GM12873 (cell line): Measurements from ENCODE around the gene EPS8L3.

ENCODE experiments used
- CTCF ChIP-seq: IDR thresholded peaks from 2 replicates; pipeline ENCODE4 v1.5.1; 2012; ENCODE audit warnings: low read depth, mild to moderate bottlenecking, moderate library complexity, low read length, control low read depth; ENCODE audit not compliant: insufficient read depth; ENCODE audit errors: missing control alignments

Gene EPS8L3

GRCh38 chr1:109787211-109787844 lies 23.6 kb upstream of the EPS8L3 start:
- no peak for TF ChIP-seq CTCF

GRCh38 chr1:109786531-109787021 lies 22.9 kb upstream of the EPS8L3 start:
- TF ChIP-seq CTCF, result no peak

DNA sequence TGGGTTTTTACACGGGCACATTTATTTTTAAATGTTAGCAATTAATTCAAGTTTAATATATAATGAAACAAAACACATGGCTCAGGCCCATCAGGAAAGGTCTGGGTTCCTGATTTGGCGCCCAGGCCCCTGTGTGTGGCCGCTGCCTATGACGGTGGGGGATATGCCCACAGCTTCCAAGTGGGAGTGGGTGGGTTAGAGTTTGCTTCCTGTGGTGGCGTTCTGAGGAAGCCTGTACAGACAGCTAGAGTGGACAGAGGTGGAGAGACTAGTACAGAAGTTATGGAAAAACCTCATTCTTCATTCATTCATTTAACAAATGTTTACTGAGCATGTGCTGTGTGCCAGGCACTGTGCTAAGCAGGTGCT lies 22.4 kb upstream of the EPS8L3 start:
- no peak for TF ChIP-seq CTCF

DNA sequence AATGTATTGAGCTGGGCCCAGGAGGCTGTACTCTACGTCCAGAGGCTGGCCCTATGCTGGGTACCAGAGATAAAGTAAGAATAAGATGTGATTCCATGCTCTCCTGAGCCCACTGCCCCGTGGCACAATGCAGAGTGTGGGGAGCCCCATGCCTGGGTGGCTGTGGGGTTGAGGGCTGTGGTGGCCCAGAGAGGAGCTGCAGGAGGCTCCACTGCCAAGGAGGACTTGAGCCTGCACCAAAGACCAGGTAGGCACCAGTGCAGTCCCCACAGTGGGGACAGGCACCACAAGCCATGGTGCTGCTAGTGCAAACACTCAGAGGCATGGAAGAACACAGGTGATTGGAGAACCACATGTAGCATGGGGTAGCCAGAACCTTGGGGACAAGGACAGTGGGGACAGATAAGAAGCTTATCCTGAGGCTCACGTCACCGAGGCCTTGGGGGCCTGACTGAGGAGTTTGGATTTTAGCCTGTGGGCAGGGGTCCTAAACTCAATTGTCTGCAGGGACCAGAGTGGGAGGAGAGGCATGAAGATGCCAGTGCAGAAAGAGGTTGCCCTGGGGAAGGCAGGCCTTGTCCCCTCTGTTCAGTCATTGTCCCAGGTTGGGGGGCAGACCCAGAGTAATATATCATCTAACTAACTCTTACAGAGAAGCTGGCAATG lies 21.9 kb upstream of the EPS8L3 start:
- TF ChIP-seq CTCF, result no peak

GRCh38 chr1:109784551-109785252 lies 21.0 kb upstream of the EPS8L3 start:
- no peak for TF ChIP-seq CTCF

DNA sequence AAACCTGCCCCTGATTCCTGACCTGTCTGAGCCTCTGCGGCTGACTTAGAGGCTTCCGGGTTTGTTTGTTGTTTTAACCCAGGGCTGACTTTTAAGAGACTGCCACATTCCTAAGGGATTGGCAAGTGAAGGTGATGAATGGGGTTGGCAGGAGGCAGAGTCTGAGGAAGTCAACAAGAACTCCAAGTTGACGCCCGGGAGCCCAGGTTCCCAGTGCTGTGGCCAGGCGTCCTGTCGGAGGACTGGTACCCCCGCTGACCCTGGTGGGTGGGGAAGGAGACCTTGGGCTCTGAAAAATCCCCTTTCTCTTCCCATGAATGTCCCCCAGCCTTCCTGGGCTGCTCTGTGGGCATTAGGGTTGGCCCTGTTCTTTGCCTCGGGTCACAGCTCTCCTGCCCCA lies 19.7 kb upstream of the EPS8L3 start:
- no peak for TF ChIP-seq CTCF

DNA sequence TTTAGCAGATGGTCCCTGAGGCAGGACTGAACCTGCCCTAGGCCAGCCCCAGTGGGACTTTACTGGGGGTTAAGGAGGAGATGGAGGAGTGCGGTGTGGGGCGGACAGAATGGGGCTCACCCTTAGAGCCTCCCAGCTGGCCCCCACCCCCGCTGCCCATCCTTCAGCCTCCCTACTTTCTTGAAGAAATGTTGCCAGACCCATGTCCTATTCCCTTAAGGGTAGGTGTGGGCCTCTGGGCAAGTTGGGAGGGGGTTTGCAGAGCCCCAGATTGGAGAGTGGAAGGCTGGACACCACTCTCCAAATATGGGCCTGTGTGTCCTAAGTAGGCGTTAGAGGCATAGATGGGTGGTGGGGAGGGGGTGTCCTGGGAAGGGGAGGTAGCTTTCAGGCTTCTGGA lies 19.2 kb upstream of the EPS8L3 start:
- TF ChIP-seq CTCF, result no peak
